Mesodermal cell (in vitro differentiated cells): Measurements from ENCODE around the gene CCNY.

Experiments
- H3K27ac ChIP-seq: 2 replicates; pipeline ENCODE4 v1.7.0; 2013; ENCODE audit warnings: mild to moderate bottlenecking, low read depth, low read length, moderate library complexity; ENCODE audit not compliant: severe bottlenecking
- H3K36me3 ChIP-seq: 2 replicates; pipeline ENCODE4 v1.7.1; 2013; ENCODE audit warnings: mild to moderate bottlenecking, low read length, moderate library complexity; ENCODE audit not compliant: control insufficient read depth, insufficient read depth
- H3K4me1 ChIP-seq: one replicate; pipeline ENCODE4 v1.7.1; 2013; ENCODE audit warnings: mild to moderate bottlenecking, low read length; ENCODE audit not compliant: insufficient read depth, control insufficient read depth, poor library complexity, severe bottlenecking
- H3K4me3 ChIP-seq: 2 replicates; pipeline ENCODE4 v1.7.0; 2013; ENCODE audit warnings: low read length, control low read depth, mild to moderate bottlenecking; ENCODE audit not compliant: insufficient read depth, poor library complexity, severe bottlenecking; ENCODE audit errors: extremely low read depth
- H3K9me3 ChIP-seq: 2 replicates; pipeline ENCODE4 v1.7.1; 2013; ENCODE audit warnings: mild to moderate bottlenecking, low read length, moderate library complexity; ENCODE audit not compliant: control insufficient read depth
- WGBS, 2 experiments: methylation state at CpG; one replicate each; pipeline ENCODE4 v1.1.5; 2013; ENCODE audit warnings: missing lambda C conversion rate in 2 of 2; ENCODE audit not compliant: insufficient coverage in 2 of 2; 5-methylcytosine and 5-hydroxymethylcytosine counted together

Gene CCNY

DNA sequence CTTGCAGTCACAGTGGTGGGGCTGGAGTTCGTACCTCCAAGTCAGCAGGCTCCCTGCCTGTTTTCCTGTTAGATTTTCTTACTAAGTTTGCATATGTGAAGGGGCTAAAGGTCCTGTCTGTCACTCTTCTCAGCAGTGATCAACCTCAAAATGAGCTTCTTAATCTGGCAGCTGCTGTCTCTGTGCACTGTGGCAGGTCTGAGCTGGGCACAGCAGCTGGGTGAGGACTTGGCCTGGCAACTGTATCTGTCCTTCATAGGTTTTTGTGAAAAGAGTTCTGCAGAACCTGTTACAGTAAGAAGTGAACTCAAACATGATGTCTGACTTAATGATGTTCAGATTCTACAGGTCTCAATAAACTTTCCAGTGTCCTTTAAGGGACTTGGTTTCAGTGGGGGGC lies 237.5 kb downstream of the CCNY start:
- H3K9me3 ChIP-seq, result peaks cover 5% of the 10 kb centered on the region
- H3K4me1 ChIP-seq, result no peaks in the 10 kb centered on the region
- no peak overlapping the region for H3K4me3 ChIP-seq
- 71 to 75% methylated on average over 1 of the region's 1 CpG for WGBS, 2 experiments
- H3K27ac ChIP-seq, result no peak overlapping the region
- H3K36me3 ChIP-seq, result peaks cover 53% of the 10 kb centered on the region

DNA sequence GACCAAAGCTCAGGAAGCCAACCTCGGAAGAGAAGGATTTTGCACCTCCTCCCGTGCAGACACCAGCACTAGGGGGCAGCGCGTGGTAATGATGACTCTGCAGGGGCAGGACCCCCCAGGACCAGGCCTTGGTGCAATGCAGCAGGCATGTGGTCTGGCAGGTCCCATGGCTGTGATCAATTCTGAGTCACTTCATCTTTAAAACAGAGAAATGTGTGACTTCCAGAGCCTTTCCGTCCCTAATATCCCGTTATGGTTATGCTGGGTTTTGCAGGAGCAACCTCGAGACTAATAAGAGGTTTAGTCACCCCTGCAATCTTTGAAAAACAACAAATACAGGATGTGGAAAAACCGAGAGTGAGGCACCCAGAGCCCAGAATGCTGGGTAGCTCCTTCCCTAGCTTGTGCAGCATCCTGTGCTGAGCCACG lies 238.6 kb downstream of the CCNY start:
- H3K4me1 ChIP-seq, result no peaks in the 10 kb centered on the region
- WGBS, 2 experiments, result 76 to 89% methylated on average over 6 to 8 of the region's 9 CpGs

DNA sequence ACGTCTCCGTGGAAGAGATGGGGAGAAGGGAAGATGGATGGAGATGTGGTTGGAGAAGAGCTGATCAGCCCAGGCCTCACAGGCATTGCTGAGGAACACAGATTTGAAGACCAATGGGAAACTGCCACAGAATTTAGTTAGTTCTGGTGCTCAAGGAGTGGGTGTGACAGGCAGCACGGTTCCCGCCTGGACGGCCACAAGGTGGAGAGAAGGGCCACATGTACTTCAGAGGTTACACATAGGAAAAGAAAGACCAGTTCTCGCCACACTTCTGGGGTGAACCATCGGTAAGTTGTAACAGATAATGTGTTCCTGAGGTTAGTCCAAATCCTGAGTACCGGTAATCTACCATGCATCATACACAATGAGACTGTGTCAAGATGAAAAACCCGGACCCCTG lies 239.3 kb downstream of the CCNY start:
- H3K27ac ChIP-seq, result no peak overlapping the region
- 95 to 98% methylated on average over 8 of the region's 9 CpGs for WGBS, 2 experiments

More for the DNA sequence above, 238.6 kb downstream of the CCNY start:
- Histone ChIP-seq H3K36me3 (peaks cover 42% of the 10 kb centered on the region), H3K27ac (no peak overlapping the region), H3K4me3 (no peak overlapping the region), H3K9me3 (peaks cover 5% of the 10 kb centered on the region)

DNA sequence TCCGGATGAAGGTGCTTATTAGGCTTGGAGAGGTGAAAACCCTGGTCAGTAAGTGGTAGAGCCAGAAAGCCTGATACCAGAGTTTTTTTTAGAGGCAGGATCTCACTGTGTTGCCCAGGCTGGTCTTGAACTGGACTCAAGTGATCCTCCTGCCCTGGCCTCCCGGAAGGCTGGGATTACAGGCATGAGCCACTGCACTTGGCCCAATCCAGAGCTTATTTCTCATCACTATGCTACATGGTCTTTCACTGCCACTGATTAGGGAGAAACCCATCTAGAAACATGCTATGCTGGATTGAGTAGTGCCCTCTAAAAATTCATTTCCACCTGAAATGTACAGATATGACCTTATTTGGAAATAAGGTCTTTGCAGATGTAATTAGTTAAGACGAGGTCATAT lies 240.4 kb downstream of the CCNY start:
- no peaks in the 10 kb centered on the region for H3K4me1 ChIP-seq
- no peak overlapping the region for H3K4me3 ChIP-seq
- H3K36me3 ChIP-seq, result peaks cover 36% of the 10 kb centered on the region
- H3K9me3 ChIP-seq, result peaks cover 5% of the 10 kb centered on the region
- H3K27ac ChIP-seq, result no peak overlapping the region
- 92 to 100% methylated on average over 2 of the region's 3 CpGs for WGBS, 2 experiments

More for the DNA sequence above, 239.3 kb downstream of the CCNY start:
- peaks cover 37% of the 10 kb centered on the region for H3K36me3 ChIP-seq
- H3K4me3 ChIP-seq, result no peak overlapping the region
- H3K4me1 ChIP-seq, result no peaks in the 10 kb centered on the region
- peaks cover 5% of the 10 kb centered on the region for H3K9me3 ChIP-seq

DNA sequence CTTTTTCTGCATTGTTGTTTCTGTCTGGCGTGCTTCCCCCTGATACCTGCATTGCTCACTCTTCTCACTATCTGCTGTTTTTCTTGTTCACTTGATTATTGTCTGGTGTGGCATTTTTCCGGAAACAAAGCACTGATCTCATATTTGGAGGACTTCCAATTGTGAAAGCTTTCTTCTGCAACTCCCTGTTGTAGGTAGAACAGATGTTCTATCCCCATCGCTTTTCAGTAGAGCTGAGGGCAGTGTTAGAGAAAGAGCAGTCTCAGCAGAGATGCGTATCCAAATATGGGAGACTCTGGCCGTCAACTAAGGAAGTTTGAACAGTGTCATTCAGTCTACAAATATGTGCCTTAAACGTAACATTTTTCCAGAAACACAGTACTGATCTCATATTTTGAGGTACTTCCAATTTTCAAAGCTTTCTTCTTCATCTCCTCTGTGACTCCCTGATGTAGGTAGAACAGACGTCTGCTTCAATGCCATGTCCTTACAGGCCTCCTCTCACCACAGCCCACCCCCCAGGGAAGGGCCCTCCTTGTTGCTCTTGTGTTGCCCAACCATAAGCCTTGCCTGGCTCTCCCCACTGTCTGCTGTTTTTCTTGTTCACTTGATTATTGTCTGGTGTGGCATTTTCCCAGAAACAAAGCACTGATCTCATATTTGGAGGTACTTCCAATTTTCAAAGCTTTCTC lies 241.8 kb downstream of the CCNY start:
- peaks cover 27% of the 10 kb centered on the region for H3K36me3 ChIP-seq
- 92 to 98% methylated on average over 6 to 7 of the region's 7 CpGs for WGBS, 2 experiments

DNA sequence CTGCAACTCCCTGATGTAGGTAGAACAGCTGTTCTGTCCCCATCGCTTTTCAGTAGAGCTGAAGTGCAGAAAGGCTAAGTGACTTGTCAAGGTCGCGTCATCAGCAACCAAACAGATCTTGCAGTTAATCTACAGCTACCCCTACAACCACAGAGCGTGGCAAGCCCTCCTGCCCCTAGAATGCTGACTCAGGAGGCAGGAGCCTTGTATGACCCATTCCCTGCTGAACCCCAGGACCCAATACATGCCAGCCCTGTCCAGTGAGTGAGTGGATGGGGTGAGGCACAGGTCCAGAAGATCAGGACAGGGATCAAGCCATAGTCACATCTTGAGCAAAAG lies 242.3 kb downstream of the CCNY start:
- Histone ChIP-seq H3K27ac (no peak overlapping the region), H3K4me1 (no peaks in the 10 kb centered on the region), H3K4me3 (no peak overlapping the region), H3K36me3 (peaks cover 25% of the 10 kb centered on the region), H3K9me3 (peaks cover 5% of the 10 kb centered on the region)
- WGBS, 2 experiments, result 84 to 88% methylated on average over 3 of the region's 4 CpGs

More for the DNA sequence above, 241.8 kb downstream of the CCNY start:
- Histone ChIP-seq H3K4me1 (no peaks in the 10 kb centered on the region), H3K9me3 (peaks cover 5% of the 10 kb centered on the region), H3K27ac (no peak overlapping the region), H3K4me3 (no peak overlapping the region)

DNA sequence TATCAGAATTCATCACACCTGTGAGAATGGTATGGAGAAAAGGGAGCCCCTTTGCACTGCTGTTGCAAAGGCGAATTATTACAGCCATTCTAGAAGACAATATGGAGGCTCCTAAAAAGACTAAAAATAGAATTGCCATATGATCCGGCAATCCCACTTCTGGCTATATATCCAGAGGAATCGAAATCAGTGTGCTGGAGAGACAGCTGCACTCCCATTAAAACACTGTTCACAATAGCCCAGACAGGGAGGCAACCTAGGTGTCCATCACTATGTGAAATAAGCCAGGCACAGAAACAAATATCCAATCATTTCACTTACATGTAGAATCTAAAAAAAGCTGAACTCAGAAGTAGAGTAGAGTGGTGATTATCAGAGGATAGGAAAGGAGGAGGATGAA lies 242.8 kb downstream of the CCNY start:
- WGBS, 2 experiments, result 82 to 100% methylated on average over 2 of the region's 3 CpGs
- no peak overlapping the region for H3K27ac ChIP-seq

DNA sequence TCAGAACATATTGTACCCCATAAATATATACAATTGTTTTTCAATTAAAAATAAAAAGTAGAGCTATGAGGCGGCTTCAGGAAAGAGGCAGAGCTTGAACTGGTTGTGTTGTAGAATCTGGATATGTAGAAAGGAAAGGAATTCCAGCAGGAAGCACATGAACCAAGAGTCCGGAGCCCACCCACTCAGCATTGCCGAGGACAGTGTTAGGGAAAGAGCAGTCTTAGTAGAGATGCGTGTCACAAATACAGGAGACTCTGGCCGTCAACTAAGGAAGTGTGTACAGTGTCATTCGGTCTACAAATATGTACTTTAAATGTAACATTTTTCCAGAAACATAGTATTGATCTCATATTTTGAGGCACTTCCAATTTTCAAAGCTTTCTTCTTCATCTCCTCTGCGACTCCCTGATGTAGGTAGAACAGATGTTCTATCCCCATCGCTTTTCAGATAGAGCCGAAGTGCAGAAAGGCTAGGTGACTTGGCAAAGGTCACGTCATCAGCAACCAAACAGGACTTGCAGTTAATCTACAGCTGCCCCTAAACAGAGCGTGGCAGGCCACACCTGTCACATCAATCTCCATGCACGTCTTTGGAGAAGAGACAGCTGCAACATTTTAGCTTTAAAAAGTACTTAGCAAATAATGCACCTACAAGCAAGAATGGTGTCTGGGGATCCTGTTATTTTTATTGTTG lies 243.6 kb downstream of the CCNY start:
- no peak overlapping the region for H3K27ac ChIP-seq
- 96 to 98% methylated on average over 7 to 8 of the region's 12 CpGs for WGBS, 2 experiments

More for the DNA sequence above, 242.8 kb downstream of the CCNY start:
- Histone ChIP-seq H3K4me3 (no peak overlapping the region), H3K4me1 (no peaks in the 10 kb centered on the region), H3K9me3 (peaks cover 5% of the 10 kb centered on the region), H3K36me3 (peaks cover 21% of the 10 kb centered on the region)

DNA sequence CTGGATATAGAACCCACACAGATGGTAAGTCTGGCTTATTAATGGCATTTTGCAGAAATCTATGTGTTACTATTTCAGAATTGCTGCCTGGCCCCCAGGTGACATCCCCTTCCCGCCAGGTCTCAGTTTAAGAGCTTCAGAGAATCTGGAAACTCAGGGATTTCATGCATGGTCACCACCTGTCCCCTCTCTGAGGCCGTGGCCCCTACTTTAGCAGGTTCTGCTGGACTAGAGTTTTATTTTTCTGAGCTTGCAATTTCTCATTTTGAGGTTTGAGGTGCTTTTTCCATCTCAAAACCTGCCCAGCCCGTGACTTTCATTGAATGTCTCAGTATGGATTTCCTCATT lies 244.1 kb downstream of the CCNY start:
- 83 to 92% methylated on average over 2 to 3 of the region's 3 CpGs for WGBS, 2 experiments
- H3K27ac ChIP-seq, result no peak overlapping the region

More for the DNA sequence above, 243.6 kb downstream of the CCNY start:
- no peaks in the 10 kb centered on the region for H3K4me1 ChIP-seq
- peaks cover 5% of the 10 kb centered on the region for H3K9me3 ChIP-seq
- no peak overlapping the region for H3K4me3 ChIP-seq
- H3K36me3 ChIP-seq, result peaks cover 17% of the 10 kb centered on the region

DNA sequence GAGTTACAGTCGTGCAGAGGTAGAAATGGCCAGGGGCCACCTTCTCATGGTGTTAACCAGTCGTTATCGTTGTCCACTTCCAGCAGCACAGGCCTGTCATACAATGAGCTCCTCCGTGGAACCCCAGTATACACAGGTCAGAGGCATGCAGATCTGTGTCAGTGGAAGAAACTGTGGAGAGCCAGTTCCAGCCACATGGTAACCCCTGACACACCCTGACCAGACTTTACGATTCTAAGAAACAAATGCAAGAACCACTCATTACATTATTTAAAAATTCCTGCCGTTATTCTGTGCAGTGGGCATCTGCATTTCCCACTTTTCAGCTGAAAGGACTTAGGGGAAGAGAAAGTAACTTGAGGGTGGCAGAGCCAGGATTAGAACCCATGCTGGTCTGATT lies 245.3 kb downstream of the CCNY start:
- H3K4me1 ChIP-seq, result no peaks in the 10 kb centered on the region
- no peak overlapping the region for H3K4me3 ChIP-seq
- H3K9me3 ChIP-seq, result peaks cover 4% of the 10 kb centered on the region
- 92 to 94% methylated on average over 4 of the region's 6 CpGs for WGBS, 2 experiments
- H3K27ac ChIP-seq, result no peak overlapping the region
- peaks cover 4% of the 10 kb centered on the region for H3K36me3 ChIP-seq

More for the DNA sequence above, 244.1 kb downstream of the CCNY start:
- Histone ChIP-seq H3K9me3 (peaks cover 5% of the 10 kb centered on the region), H3K4me3 (no peak overlapping the region), H3K4me1 (no peaks in the 10 kb centered on the region), H3K36me3 (peaks cover 13% of the 10 kb centered on the region)

DNA sequence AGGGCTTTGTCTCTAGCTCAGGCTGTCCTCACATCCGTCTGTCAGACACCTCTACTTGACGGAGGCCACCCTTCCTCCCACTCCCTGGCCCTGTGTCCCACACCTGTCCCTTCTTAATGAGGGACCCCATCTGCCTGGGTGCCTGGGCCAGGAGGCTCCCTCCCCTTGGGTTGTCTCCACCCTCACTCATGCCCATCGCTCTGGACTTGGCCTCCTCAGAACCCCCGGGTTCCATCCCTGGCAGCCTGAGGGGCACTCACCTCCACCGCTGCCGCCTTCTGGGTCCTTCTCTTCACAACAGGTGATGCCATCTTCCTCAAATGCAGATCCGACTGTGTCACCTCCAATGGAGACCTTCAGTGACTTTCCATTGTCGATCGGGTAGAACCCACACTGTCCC lies 248.6 kb downstream of the CCNY start:
- Histone ChIP-seq H3K36me3 (no peaks in the 10 kb centered on the region), H3K9me3 (no peaks in the 10 kb centered on the region), H3K27ac (no peak overlapping the region), H3K4me1 (no peaks in the 10 kb centered on the region), H3K4me3 (no peak overlapping the region)
- WGBS, 2 experiments, result 91 to 94% methylated on average over 8 to 9 of the region's 9 CpGs
